Measurements from ENCODE around the gene SIMC1.

DNA sequence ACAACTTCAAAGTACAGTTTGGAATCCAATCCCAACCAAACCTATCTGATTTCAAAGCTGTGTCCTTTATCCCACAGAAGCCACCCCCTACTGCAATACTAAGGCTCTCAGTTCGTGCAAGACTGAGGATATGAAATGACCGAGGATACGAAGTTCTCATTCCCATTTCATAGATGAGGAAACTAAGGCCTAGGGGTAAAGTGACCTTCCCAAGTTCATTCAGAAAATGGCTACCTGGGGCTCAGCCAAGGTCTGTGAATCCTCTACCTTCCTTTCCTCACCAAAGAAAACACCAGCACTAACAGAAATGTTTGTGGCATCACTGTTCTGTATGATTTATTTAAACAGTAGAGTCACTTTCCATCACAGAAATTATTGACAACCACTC lies 117.9 kb downstream of the SIMC1 start:
- TF ChIP-seq, protein P1, sequence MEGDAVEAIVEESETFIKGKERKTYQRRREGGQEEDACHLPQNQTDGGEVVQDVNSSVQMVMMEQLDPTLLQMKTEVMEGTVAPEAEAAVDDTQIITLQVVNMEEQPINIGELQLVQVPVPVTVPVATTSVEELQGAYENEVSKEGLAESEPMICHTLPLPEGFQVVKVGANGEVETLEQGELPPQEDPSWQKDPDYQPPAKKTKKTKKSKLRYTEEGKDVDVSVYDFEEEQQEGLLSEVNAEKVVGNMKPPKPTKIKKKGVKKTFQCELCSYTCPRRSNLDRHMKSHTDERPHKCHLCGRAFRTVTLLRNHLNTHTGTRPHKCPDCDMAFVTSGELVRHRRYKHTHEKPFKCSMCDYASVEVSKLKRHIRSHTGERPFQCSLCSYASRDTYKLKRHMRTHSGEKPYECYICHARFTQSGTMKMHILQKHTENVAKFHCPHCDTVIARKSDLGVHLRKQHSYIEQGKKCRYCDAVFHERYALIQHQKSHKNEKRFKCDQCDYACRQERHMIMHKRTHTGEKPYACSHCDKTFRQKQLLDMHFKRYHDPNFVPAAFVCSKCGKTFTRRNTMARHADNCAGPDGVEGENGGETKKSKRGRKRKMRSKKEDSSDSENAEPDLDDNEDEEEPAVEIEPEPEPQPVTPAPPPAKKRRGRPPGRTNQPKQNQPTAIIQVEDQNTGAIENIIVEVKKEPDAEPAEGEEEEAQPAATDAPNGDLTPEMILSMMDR (IDR thresholded peaks at IDR 0.05): no peak
- TF ChIP-seq EP300 (IDR thresholded peaks at IDR 0.05; ENCODE audit: borderline replicate concordance in 1 of 2, low read depth in 1 of 2, low read length in 1 of 2): no peak

All from SK-N-SH (cell line).